KOPT-K1 (cell line): Measurements from ENCODE around the gene RPL10.
A peak's percentile ranks its signal among the peaks of the same experiment; 100 is the strongest.

ENCODE experiments used
- H3K27ac ChIP-seq: fragments of 200-600 bp; sonication (generic); 2 replicates; pipeline ENCODE4 v1.5.1; 2016; ENCODE audit warnings: antibody characterized with exemption, mild to moderate bottlenecking, low read depth, low read length; ENCODE audit not compliant: poor library complexity, severe bottlenecking
- H3K36me3 ChIP-seq: fragments of 200-600 bp; sonication (generic); 2 replicates; pipeline ENCODE4 v1.5.1; 2017; ENCODE audit warnings: antibody characterized with exemption, mild to moderate bottlenecking, low read length, moderate library complexity; ENCODE audit not compliant: insufficient read depth
- H3K9me3 ChIP-seq: fragments of 200-600 bp; sonication (generic); 2 replicates; pipeline ENCODE4 v1.5.1; 2017; ENCODE audit warnings: antibody characterized with exemption, low read length, mild to moderate bottlenecking; ENCODE audit not compliant: insufficient read depth, poor library complexity, severe bottlenecking

RPL10 gene

DNA sequence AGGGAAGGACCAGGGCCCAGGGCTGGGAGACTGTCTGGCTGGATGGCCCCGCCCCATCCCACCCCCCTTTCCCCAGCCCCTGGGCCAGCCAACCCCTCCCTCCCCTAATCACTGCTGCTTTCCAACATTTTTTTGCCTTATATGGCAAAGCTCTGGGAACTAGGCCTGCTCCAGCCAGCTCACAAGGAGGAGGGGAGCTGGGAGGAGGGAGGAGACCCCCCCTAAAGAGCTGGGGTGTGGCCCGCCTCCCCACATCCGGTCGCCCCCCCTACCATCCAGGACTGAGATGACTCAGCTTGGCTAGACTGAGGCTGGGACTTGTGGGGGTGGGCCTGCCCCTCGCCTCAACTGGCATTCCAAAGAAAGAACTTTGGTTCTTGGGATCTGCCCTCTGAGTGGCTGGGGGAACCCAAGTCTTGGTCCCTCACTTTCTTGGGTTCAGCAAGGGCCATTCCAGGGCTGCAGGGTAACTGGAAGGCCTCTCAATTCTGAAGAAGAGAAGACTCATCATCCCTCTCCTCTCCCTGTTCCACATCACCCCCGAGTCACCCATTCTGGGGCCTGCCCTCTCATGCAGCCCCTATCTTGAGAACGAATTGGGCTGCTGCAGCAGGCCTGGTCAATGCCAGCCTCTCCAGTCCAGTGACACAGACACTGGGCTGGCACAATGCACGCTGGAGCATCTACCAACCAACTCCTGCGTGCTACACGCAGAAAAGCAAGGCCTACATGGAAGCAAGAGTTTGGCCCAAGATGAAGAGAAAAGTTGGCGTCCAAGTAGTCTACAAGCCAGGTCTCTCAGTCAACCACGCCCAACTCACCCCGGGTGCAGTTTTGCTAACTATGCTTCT lies 28.5 kb upstream of the RPL10 start:
- H3K27ac ChIP-seq = peak overlapping the region; percentile 83
- peaks cover 37% of the 10 kb centered on the region for H3K36me3 ChIP-seq
- no peaks in the 10 kb centered on the region for H3K9me3 ChIP-seq

DNA sequence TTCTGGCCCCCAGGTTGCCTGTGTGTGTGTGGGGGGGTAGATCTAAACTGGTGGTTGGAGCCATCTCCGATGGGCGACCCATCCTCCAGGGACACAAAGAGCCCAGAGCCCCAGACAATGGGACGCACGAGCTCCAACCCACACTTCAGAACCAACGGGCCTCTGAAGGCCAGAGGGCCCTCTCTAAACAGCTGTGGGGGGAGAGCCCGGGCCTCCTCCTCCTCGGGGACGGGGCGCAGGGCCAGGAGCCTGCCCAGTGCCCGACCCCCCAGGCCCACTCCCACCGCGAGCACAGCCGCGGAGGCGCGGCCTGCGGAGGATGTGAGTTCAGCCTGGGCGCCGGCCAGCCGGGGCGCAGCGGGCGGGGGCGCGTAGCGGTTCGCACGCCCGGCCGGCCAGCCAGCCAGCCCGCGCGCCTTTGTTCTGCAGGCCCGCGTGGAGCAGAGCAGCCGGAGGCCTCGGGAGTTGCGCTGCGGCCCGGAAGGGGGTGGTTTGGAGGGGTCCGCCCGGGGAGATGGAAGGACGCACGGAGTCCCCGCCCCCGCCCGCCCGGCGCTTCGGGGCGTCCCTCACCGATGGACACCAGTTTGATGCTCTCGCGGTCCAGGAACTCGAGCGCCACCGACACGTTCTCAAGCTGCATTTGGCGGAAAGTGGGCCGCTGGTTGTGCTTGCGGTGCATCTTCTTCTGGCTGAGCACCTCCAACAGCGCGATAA lies 27.7 kb upstream of the RPL10 start:
- Histone ChIP-seq H3K9me3 (no peaks in the 10 kb centered on the region), H3K36me3 (peaks cover 29% of the 10 kb centered on the region), H3K27ac (peak overlapping the region; percentile 83)

DNA sequence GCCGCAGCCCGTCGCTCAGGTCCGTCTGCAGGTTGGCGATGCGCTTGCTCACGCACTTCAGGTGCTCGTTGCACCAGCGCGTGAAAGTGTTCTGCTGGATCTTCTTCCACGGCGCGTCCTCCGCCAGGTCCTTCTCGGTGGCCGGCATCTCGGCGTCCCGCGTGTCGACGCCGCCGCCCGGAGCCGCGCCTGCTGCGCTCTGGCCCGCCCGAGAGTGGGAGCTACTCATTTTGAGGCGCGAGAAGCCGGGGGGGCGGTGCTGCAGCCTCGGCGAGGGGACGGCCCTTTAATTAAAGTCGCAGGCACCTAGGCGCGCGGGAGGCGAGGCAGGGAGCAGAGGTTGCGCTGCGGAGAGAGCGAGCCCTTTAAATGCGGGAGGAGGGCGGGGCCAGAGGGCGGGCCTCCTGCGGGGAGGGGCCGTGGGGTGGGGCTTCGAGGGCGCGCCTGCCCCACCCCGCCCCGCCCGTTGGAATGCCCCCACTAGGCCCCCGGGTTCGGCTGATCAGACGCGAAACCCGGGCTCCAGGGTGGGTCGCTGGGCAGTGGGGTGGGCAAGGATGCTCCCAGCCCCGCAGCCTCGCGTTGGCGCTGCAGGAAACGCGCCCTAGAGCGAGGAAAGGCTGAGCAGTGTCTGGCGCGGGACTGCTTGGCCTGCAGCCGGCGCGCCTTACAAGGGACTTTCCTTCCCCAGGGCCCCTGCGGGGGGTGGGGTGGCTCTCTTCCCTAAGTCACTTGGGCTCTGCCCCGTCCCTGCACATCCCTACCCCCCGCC lies 27.0 kb upstream of the RPL10 start:
- Histone ChIP-seq H3K27ac (peak overlapping the region; percentile 83), H3K9me3 (no peaks in the 10 kb centered on the region), H3K36me3 (peaks cover 21% of the 10 kb centered on the region)

DNA sequence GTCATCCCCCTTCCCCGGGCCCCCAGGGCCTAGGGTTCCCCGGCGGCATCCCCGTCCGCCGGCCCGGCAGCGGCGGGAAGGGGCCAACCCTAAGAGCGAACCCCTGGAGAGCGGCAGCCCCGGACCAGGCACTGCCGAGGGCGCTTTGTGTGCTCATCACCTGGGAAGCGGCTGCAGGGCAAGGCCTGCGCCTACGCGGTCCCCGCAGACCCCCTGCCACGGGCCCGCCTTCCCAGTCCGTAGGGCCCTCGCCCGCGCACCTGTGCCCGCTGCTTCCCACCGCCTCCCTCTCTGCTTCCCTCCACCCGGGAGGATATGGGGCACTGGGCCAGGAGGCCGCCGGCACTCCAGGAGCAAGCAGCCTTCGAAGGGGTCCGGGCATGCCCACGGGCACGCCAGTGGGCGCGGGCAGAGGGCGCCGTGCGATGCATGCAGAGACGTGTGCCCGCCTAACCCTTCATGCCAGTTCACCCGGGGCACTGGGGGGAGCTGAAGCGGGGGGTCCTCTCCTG lies 26.3 kb upstream of the RPL10 start:
- H3K36me3 ChIP-seq = peaks cover 15% of the 10 kb centered on the region
- H3K27ac ChIP-seq = no peak overlapping the region
- H3K9me3 ChIP-seq = no peaks in the 10 kb centered on the region

DNA sequence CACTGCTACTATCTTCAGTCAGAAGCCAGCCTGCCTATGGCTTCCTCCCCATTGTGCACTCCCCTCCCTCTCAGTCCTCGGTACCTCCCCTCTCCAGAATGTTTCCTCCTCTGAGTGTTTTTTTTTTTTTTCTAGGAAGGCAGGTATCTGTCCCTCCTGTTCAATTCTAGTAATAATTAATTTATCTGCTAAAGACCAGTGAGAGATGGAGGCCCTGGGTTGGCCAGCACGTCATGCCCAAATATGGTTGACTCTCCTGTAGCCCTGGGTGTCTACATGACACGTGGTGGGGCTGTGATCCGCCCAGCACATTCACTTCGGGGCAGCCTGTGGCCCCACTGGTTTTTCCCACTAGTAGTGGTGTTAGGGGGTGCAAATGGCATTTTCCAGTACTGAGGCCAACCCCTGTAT lies 25.6 kb upstream of the RPL10 start:
- Histone ChIP-seq H3K9me3 (no peaks in the 10 kb centered on the region), H3K36me3 (peaks cover 7% of the 10 kb centered on the region; the same call in 1 of the 2 replicates), H3K27ac (no peak overlapping the region)

DNA sequence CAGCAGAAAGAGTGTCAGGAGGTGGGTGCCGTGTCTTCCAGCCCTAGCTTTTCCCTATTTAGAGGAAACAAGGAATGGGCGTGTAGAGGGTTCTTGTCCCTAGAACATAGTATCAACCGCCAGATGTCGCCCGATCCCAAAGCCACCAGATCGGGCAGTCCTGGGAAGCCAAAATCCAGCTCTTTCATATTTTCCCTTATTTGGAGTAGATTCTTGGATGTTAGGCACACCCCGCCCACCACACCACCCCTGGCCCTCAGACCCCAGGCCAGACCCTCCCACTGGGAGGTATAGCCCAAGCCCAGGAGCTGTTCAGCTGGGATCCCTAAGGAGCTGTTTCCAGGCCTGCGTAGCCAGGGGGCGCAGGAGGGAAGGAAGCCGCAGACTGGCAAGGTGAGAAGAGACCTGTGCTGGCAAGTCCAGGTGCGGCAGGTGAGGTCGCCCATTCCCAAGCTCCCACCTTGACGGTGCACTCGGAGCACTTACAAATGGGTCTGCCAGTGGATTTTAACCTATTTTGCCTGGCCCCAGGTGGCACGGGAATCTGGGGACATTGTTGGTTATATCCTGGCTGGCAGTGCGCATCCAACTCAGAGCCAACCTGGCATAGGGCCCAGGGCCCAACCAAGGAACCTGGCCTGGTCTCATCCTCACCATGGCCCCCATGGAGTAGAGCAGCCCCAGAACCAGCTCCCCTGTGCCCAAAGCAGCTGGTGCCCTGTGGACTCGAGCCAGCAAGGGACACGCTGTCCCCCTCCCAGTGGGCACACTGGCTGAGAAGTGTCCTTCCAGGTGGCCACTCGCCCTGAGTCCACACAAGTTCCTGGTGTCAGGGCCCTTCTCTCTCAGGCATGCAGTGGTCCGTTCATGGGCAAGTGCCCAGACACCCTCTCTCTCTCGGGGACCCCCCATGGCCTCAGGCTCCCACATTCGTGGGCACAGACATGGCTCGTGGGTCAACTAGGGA lies 24.6 kb upstream of the RPL10 start:
- Histone ChIP-seq H3K27ac (no peak overlapping the region), H3K36me3 (no peaks in the 10 kb centered on the region), H3K9me3 (no peaks in the 10 kb centered on the region)

DNA sequence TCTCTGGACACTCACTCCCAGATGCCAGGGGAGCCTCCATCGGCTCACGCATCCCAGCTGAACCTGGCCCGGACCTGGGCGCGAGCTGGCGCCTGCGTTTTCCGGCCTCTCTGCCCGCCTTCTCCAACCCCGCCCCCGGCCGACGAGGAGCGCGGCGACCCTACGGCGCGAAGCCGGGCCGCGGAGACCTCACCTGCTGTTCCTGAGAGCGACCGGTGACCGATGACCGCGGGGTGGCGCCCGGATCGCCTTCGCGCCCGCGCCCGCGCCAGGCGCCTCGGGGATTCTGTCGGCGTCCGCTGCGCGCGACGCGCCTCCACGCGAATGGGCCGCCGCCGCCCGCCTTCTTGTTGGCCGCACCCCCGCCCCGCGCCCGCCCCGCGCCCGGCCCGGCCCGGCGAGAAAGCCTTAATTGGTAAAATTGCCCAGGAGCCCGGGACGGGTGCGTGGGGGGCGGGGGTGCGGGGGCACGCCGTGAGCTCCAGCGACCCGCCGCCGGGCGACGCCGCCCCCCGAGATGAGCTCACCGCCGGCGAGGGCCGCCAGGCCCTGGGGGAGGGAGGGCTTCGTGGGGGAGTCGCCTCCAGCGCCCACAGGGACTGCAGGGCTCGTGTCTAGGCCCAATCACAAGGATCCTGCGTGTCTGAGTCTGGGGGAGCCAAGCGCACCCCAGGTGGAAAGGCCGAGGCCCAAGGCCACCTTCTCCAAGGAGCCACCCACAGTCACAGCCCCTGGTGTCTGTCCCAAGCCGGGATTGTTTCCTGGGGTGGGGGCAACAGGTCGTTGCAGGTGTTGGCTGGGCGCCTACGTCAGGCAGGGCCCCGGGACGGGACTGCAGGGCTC lies 23.6 kb upstream of the RPL10 start, which contains the start of gene FLNA:
Gene FLNA, minus strand, starts transcription at position 322 of the 843 bp plus-strand sequence. CDS start 3,389 bp downstream, outside the sequence.
- no peak within 1 kb of the TSS for H3K27ac ChIP-seq
- H3K9me3 ChIP-seq = no peaks in the 10 kb centered on the region
- no peaks in the 10 kb centered on the region for H3K36me3 ChIP-seq

DNA sequence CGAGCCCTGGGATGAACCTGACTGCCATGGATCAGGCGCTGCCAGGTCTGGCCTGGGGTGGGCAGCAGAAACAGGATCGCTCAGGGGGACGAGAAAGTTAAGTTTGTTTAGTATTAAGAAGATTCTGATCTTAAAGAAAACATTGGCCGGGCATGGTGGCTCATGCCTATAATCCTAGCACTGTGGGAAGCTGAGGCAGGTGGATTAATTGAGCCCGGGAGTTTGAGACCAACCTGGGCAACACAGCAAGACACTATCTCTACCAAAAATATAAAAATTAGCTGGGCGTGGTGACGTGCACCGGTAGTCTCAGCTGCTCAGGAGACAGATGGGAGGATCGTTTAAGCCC lies 23.0 kb upstream of the RPL10 start:
- Histone ChIP-seq H3K36me3 (no peaks in the 10 kb centered on the region), H3K9me3 (no peaks in the 10 kb centered on the region), H3K27ac (no peak overlapping the region)

DNA sequence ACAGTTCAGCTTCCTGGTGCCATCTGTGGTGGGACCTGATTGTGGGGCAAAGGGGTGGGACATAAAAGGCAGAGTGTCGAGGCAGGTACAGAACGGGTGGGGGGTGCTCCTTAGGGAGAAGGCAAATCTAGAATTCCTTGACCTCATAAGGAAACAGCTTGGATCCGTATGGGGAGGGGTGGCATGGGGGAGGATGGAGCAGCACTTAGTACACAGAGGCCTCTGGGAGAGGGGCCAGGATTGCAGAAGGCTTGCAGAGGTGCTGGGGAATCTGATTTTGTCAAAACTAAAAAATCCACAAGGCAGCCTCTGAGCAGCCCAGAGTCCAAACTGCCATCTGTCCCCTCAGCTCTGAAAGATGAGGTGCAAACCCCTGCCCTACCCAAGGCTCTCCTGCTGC lies 21.4 kb upstream of the RPL10 start:
- Histone ChIP-seq H3K9me3 (no peaks in the 10 kb centered on the region), H3K27ac (no peak overlapping the region), H3K36me3 (peaks cover 6% of the 10 kb centered on the region)

DNA sequence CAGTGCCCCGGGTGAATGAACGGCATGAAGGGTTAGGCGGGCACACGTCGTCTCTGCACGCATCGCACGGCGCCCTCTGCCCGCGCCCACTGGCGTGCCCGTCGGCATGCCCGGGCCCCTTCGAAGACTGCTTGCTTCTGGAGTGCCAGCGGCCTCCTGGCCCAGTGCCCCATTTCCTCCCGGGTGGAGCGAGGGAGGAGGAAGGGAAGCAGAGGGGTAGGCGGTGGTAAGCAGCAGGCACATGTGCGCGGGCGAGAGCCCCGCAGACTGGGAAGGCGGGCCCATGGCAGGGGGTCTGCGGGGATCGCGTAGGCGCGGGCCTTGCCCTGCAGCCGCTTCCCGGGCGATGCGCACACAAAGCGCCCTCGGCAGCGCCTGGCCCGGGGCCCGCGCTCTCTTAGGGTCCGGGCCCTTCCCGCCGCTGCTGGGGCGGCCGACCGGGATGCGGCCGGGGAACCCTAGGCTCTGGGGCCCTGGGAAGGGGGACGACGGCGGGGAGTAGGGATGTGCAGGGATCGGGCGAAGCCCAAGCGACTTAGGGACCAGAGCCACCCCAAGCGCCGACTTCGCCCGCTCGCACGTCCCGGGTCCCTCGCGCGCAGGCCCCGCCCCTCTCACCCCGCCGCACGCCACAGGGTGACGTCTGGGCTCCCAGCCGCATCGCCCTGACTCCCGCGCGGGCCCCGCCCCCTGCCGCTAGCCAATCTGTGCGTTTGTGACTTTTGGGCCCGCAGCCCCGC lies 19.9 kb upstream of the RPL10 start:
- Histone ChIP-seq H3K36me3 (peaks cover 6% of the 10 kb centered on the region), H3K9me3 (no peaks in the 10 kb centered on the region), H3K27ac (peak overlapping the region; percentile 81)

DNA sequence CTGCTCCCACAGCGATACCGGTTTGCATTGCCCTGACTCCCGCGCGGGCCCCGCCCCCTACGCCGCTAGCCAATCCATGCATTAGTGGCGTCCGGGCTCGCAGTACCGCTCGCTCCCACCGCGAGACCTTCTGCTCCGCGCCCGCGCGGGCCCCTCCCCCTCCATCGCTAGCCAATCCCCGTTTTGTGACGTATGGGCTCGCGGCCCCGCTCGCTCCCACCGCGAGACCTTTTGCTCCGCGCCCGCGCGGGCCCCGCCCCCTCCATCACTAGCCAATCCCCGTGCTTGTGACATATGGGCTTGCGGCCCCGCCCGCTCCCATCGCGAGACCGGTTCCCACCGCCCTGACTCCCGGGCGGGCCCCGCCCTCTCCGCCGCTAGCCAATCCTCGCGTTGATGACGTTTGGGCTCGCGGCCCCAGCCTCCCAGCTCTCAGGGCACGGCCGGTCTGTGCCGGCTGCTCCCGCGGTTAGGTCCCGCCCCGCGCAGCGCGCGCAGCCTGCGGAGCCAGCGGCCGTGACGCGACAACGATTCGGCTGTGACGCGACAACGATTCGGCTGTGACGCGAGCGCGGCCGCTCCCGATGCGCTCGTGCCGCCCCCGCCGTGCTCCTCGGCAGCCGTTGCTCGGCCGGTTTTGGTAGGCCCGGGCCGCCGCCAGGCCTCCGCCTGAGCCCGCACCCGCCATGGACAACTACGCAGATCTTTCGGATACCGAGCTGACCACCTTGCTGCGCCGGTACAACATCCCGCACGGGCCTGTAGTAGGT lies 19.2 kb upstream of the RPL10 start, which contains the start of gene EMD:
Gene EMD, plus strand, starts transcription at position 497 of the 770 bp plus-strand sequence. Its CDS starts 190 bp downstream, at position 687.
- peak within 1 kb of the TSS; percentile 87 for H3K27ac ChIP-seq
- H3K36me3 ChIP-seq = peaks cover 6% of the 10 kb centered on the region
- H3K9me3 ChIP-seq = no peaks in the 10 kb centered on the region

DNA sequence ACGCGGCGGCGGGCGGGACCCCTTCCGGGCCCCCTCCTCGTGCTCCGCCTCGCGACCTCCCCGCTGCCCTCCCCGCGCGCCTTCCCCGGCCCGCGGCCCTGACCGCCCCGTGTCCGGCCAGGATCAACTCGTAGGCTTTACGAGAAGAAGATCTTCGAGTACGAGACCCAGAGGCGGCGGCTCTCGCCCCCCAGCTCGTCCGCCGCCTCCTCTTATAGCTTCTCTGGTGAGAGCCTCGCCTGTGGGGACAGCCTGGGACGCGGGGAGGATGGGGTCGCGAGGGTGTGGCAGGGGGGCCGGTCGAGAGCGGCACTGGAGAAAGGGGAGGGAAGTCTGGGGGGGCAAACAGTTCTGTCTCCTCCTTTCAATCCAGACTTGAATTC lies 18.6 kb upstream of the RPL10 start:
- Histone ChIP-seq H3K27ac (peak overlapping the region; percentile 87), H3K9me3 (no peaks in the 10 kb centered on the region), H3K36me3 (peaks cover 6% of the 10 kb centered on the region)
